CD14-positive monocyte (primary cell): Measurements from ENCODE around the gene UBN2. TPM values are rescaled to one million over a fixed set of nuclear protein-coding genes. Genes with fewer than 3 reads are reported as not detected.
A peak's percentile ranks its signal among the peaks of the same experiment; 100 is the strongest.

Experiments used
- DNase-seq, 3 donors: peaks; one replicate each; pipeline ENCODE4 v3.0.0-alpha.2; 2011 to 2022
- H2AFZ ChIP-seq: 2 replicates; pipeline ENCODE4 v1.6.0; 2012; ENCODE audit warnings: mild to moderate bottlenecking, low read depth, low read length, inconsistent platforms; ENCODE audit not compliant: insufficient read depth, poor library complexity, severe bottlenecking
- H3K27ac ChIP-seq, 2 donors: 1 replicate in 1 of 2; 2 replicates in 1 of 2; pipeline ENCODE4 v1.5.1; 2012 to 2013; ENCODE audit warnings: low read length in 2 of 2, control low read depth in 1 of 2, inconsistent platforms in 1 of 2, low read depth in 1 of 2, mild to moderate bottlenecking in 1 of 2
- H3K27me3 ChIP-seq, 2 donors: one replicate each; pipeline versions ENCODE4 v1.6.0 to v1.6.1; 2011 to 2013; ENCODE audit warnings: low read length in 2 of 2; ENCODE audit not compliant: control insufficient read depth in 2 of 2, insufficient read depth in 2 of 2
- H3K36me3 ChIP-seq, 2 donors: replicated peaks in 1 of 2; 1 replicate in 1 of 2; 2 replicates in 1 of 2; pipeline versions ENCODE4 v1.5.1 to v1.6.1; 2012 to 2013; ENCODE audit warnings: low read length in 2 of 2, control low read depth in 1 of 2, inconsistent platforms in 1 of 2, mild to moderate bottlenecking in 1 of 2; ENCODE audit not compliant: insufficient read depth in 2 of 2, control insufficient read depth in 1 of 2
- H3K4me1 ChIP-seq, 2 donors: 1 replicate in 1 of 2; 2 replicates in 1 of 2; pipeline versions ENCODE4 v1.5.1 to v1.6.1; 2012 to 2013; ENCODE audit warnings: low read length in 2 of 2, control low read depth in 1 of 2, inconsistent platforms in 1 of 2, mild to moderate bottlenecking in 1 of 2, moderate library complexity in 1 of 2; ENCODE audit not compliant: insufficient read depth in 2 of 2, control insufficient read depth in 1 of 2
- H3K4me2 ChIP-seq: replicated peaks from 2 replicates; pipeline ENCODE3; 2012; ENCODE audit warnings: low read length, moderate library complexity, mild to moderate bottlenecking; ENCODE audit not compliant: poor library complexity, severe bottlenecking; ENCODE audit errors: extremely low read depth
- H3K4me3 ChIP-seq, 3 experiments: fragments of 200-600 bp in 1 of 3; sonication (generic) in 1 of 3; replicated peaks in 1 of 3; 1 replicate in 2 of 3; 2 replicates in 1 of 3; pipeline ENCODE4 v1.5.1; 2011 to 2013; ENCODE audit warnings: low read length in 3 of 3, mild to moderate bottlenecking in 3 of 3, control low read depth in 2 of 3, low read depth in 2 of 3, inconsistent platforms in 1 of 3, moderate library complexity in 1 of 3
- H3K79me2 ChIP-seq: 2 replicates; pipeline ENCODE4 v1.6.0; 2012; ENCODE audit warnings: mild to moderate bottlenecking, control low read depth, inconsistent platforms, low read length, moderate library complexity; ENCODE audit not compliant: insufficient read depth
- H3K9ac ChIP-seq: 2 replicates; pipeline ENCODE4 v1.6.0; 2017; ENCODE audit warnings: low read length, mild to moderate bottlenecking; ENCODE audit not compliant: insufficient read depth, poor library complexity, severe bottlenecking
- H3K9me3 ChIP-seq, 2 donors: replicated peaks in 1 of 2; 1 replicate in 1 of 2; 2 replicates in 1 of 2; pipeline versions ENCODE4 v1.5.1 to v1.6.1; 2012 to 2013; ENCODE audit warnings: low read length in 2 of 2, control low read depth in 1 of 2; ENCODE audit not compliant: control insufficient read depth in 1 of 2, insufficient read depth in 1 of 2
- H4K20me1 ChIP-seq: 2 replicates; pipeline ENCODE4 v1.6.0; 2012; ENCODE audit warnings: mild to moderate bottlenecking, low read length, control low read depth, moderate library complexity; ENCODE audit not compliant: insufficient read depth
- H3K27ac Mint-ChIP-seq, 7 donors: one replicate each; pipeline ENCODE4 v1.8.0; 2020; ENCODE audit warnings: mild to moderate bottlenecking in 7 of 7, mixed read lengths in 7 of 7, moderate library complexity in 6 of 7, inconsistent platforms in 2 of 7
- H3K27me3 Mint-ChIP-seq, 3 donors: one replicate each; pipeline ENCODE4 v1.8.0; 2021 to 2022; ENCODE audit warnings: low read depth in 3 of 3, mild to moderate bottlenecking in 3 of 3, mixed read lengths in 3 of 3, moderate library complexity in 3 of 3, inconsistent platforms in 1 of 3
- H3K36me3 Mint-ChIP-seq, 2 donors: one replicate each; pipeline ENCODE4 v1.8.0; 2020; ENCODE audit warnings: mixed read lengths in 2 of 2, inconsistent platforms in 1 of 2, mild to moderate bottlenecking in 1 of 2
- H3K4me1 Mint-ChIP-seq: one replicate; pipeline ENCODE4 v1.8.0; 2020; ENCODE audit warnings: mild to moderate bottlenecking, mixed read lengths
- H3K4me3 Mint-ChIP-seq, 2 donors: one replicate each; pipeline ENCODE4 v1.8.0; 2020; ENCODE audit warnings: mild to moderate bottlenecking in 2 of 2, mixed read lengths in 2 of 2, moderate library complexity in 1 of 2
- H3K9me3 Mint-ChIP-seq, 7 donors: one replicate each; pipeline ENCODE4 v1.8.0; 2020 to 2022; ENCODE audit warnings: mixed read lengths in 7 of 7, mild to moderate bottlenecking in 6 of 7, moderate library complexity in 6 of 7, inconsistent platforms in 2 of 7
- WGBS: methylation state at CpG from one replicate; pipeline ENCODE4 v1.1.5; 2013; ENCODE audit warnings: missing lambda C conversion rate; ENCODE audit not compliant: insufficient coverage; 5-methylcytosine and 5-hydroxymethylcytosine counted together
- intact Hi-C, 2 donors: fragments of 100-400 bp; cut with micrococcal nuclease; formaldehyde crosslinking; loops; one replicate each; pipeline versions ENCODE4 v1.15.0 to v1.15.1; 2023
- polyA plus RNA-seq, 3 donors: library from polyadenylated mRNA; depleted of rRNA in 1 of 3; unstranded in 2 of 3; stranded (reverse) in 1 of 3; fragments of 300-500 nt in 2 of 3; fragments of >200 nt in 1 of 3; fragmentation: Illumina TruSeq in 2 of 3; gene quantifications; 1 replicate in 2 of 3; 2 replicates in 1 of 3; pipeline ENCODE4 v1.2.3, GENCODE V29; 2012 to 2021
- TF ChIP-seq, protein P1 (sequence below): fragments of 200-600 bp; IDR thresholded peaks from one replicate; pipeline ENCODE4 v1.8.0; 2022; ENCODE audit warnings: antibody characterized with exemption, mild to moderate bottlenecking

UBN2 gene
- polyA plus RNA-seq, 3 donors = 0.80 to 4.2 (median 1.6) TPM

DNA sequence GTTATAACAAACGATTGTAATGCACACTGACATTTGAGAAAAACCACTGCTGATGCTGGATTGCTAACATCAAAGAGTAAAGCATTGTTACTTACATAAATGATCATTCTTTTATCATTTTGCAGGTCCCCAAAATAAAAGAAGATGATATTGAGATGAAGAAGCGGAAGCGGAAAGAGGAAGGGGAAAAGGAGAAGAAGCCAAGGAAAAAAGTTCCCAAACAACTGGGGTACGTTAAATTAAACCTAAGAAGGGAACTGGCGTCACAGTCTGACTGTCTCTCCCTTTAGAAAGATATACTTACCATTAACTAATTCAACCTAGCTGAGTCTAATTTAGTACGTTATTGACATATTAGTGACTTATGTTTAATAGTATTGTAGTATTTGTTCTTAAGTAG, 28.1 kb downstream of the UBN2 start:
- Mint-ChIP-seq H3K27me3 (no peaks in the 10 kb centered on the region), H3K36me3 (peaks cover 29 to 57% of the 10 kb centered on the region in 2 donors), H3K4me1 (peaks cover 11% of the 10 kb centered on the region), H3K27ac (peak overlapping the region in 1 of 7 donors; percentile 9), H3K9me3 (no peaks in the 10 kb centered on the region), H3K4me3 (no peak overlapping the region)
- Histone ChIP-seq H3K4me1 (peaks cover 7 to 9% of the 10 kb centered on the region in 2 donors), H2AFZ (no peak overlapping the region), H3K4me3 (no peak overlapping the region), H3K9me3 (no peaks in the 10 kb centered on the region), H4K20me1 (no peaks in the 10 kb centered on the region), H3K27ac (peak overlapping the region in 1 of 2 donors; percentile 17), H3K9ac (no peak overlapping the region), H3K36me3 (peaks cover 35 to 68% of the 10 kb centered on the region in 2 donors), H3K4me2 (no peak overlapping the region), H3K27me3 (no peaks in the 10 kb centered on the region), H3K79me2 (no peaks in the 10 kb centered on the region)
- TF ChIP-seq, protein P1, sequence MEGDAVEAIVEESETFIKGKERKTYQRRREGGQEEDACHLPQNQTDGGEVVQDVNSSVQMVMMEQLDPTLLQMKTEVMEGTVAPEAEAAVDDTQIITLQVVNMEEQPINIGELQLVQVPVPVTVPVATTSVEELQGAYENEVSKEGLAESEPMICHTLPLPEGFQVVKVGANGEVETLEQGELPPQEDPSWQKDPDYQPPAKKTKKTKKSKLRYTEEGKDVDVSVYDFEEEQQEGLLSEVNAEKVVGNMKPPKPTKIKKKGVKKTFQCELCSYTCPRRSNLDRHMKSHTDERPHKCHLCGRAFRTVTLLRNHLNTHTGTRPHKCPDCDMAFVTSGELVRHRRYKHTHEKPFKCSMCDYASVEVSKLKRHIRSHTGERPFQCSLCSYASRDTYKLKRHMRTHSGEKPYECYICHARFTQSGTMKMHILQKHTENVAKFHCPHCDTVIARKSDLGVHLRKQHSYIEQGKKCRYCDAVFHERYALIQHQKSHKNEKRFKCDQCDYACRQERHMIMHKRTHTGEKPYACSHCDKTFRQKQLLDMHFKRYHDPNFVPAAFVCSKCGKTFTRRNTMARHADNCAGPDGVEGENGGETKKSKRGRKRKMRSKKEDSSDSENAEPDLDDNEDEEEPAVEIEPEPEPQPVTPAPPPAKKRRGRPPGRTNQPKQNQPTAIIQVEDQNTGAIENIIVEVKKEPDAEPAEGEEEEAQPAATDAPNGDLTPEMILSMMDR = no peak
- WGBS = 80% methylated on average over 1 of the region's 6 CpGs
- peak; percentile 12 to 45 (median 44) for DNase-seq
- intact Hi-C loops = no loop called here

DNA sequence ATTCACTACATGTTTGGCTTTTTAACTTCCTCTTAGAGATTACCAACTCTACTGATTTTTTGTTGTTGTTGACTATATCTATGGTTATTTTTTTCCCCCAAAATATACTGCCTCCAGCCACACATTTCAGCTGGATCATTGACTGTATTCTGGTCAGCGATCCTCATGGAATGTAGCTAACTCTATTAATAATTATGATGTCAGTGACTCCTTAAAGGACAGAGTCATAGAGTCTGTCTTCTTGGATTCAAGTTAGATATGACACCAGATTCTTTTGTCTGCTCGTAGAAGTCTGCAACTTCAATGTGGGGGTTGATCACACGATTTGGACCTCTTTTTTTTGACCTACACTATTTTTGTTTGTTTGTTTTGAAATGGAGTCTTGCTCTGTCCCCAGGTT, 33.2 kb downstream of the UBN2 start:
- Mint-ChIP-seq H3K27ac (no peak overlapping the region), H3K4me3 (no peak overlapping the region)
- no peak overlapping the region for H3K9ac ChIP-seq

More for the DNA sequence above, 33.2 kb downstream of the UBN2 start:
- no peak overlapping the region for H3K4me2 ChIP-seq
- TF ChIP-seq, protein P1 = no peak
- WGBS = no CpG with 5 or more reads among the region's 3 CpGs
- no peaks in the 10 kb centered on the region for H3K9me3 ChIP-seq
- H3K4me1 ChIP-seq = peaks cover 4% of the 10 kb centered on the region in 2 donors
- Mint-ChIP-seq H3K27me3 (peaks cover 0 to 1% (median 0%) of the 10 kb centered on the region in 3 donors), H3K36me3 (peaks cover 50 to 78% of the 10 kb centered on the region in 2 donors), H3K4me1 (peaks cover 2% of the 10 kb centered on the region), H3K9me3 (no peaks in the 10 kb centered on the region)
- H4K20me1 ChIP-seq = no peaks in the 10 kb centered on the region
- H3K36me3 ChIP-seq = peaks cover 75 to 98% of the 10 kb centered on the region in 2 donors
- H3K27me3 ChIP-seq = no peaks in the 10 kb centered on the region
- H2AFZ ChIP-seq = no peak overlapping the region
- no peak for DNase-seq
- H3K4me3 ChIP-seq = no peak overlapping the region
- H3K79me2 ChIP-seq = no peaks in the 10 kb centered on the region
- intact Hi-C loops = no loop called here
- H3K27ac ChIP-seq = no peak overlapping the region
